Measurements from ENCODE around the gene PDZRN3. TPM values are rescaled to one million over a fixed set of nuclear protein-coding genes. Genes with fewer than 3 reads are reported as not detected.

PDZRN3 gene
- total and polyA plus RNA-seq, 3 donors from 2014 or later: 15.8 to 30.8 (median 23.1) TPM

- 63 to 67% methylated on average over 2 of the region's 2 CpGs for WGBS, 2 donors
- Histone ChIP-seq H3K4me1 (peaks cover 17% of the 10 kb centered on the region), H3K4me3 (no peak overlapping the region), H3K36me3 (ENCODE audit: low read depth, missing control alignments) (no peaks in the 10 kb centered on the region), H3K9me3 (no peaks in the 10 kb centered on the region), H3K27me3 (no peaks in the 10 kb centered on the region), H3K27ac (no peak overlapping the region)
- intact Hi-C loops (cut with DNase I; ENCODE audit: low total_unique reads): no loop called here
- TF ChIP-seq CTCF (IDR thresholded peaks at IDR 0.05): no peak
- no peak for TF ChIP-seq POLR2A (IDR thresholded peaks at IDR 0.05)
- no peak for DNase-seq
Measured at GRCh38 chr3:73555076-73555475, 69.7 kb downstream of the PDZRN3 start.

GRCh38 chr3:73552700-73553099, 72.0 kb downstream of the PDZRN3 start:
- H3K27ac ChIP-seq: no peak overlapping the region
- H3K4me1 ChIP-seq: peaks cover 9% of the 10 kb centered on the region

DNA sequence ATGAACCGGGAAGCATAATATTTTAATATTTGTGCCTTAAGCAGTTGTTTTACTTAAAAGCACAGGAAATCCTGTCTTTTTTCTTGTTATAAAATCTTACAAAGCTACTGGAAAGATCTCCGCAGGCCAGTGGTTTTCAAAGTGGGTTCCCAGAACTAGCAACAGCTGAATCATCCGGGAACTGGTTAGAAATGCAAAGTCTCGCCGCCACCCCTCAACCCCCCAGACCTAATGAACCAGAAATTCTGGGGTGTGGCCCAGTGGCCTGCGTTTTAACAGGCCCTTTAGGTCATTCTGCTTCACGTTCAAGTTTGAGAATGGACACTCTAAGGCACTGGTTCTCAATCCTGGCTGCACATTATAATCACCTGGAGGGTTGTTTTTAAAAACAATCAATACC, 74.7 kb downstream of the PDZRN3 start:
- no peak for DNase-seq
- H3K4me1 ChIP-seq: peaks cover 10% of the 10 kb centered on the region
- no peaks in the 10 kb centered on the region for H3K27me3 ChIP-seq
- intact Hi-C loops (cut with DNase I; ENCODE audit: low total_unique reads): no loop called here
- no peak overlapping the region for H3K4me3 ChIP-seq
- TF ChIP-seq POLR2A (IDR thresholded peaks at IDR 0.05) (no peak), CTCF (IDR thresholded peaks at IDR 0.05) (no peak)
- H3K27ac ChIP-seq: no peak overlapping the region
- no peaks in the 10 kb centered on the region for H3K9me3 ChIP-seq
- 78 to 85% methylated on average over 7 of the region's 7 CpGs for WGBS, 2 donors
- no peaks in the 10 kb centered on the region for H3K36me3 ChIP-seq (ENCODE audit: low read depth, missing control alignments)

More at GRCh38 chr3:73552700-73553099, 72.0 kb downstream of the PDZRN3 start:
- no peaks in the 10 kb centered on the region for H3K9me3 ChIP-seq
- no peak for DNase-seq
- H3K27me3 ChIP-seq: no peaks in the 10 kb centered on the region
- H3K4me3 ChIP-seq: no peak overlapping the region
- no peak for TF ChIP-seq CTCF (IDR thresholded peaks at IDR 0.05)
- no peak for TF ChIP-seq POLR2A (IDR thresholded peaks at IDR 0.05)
- 69 to 75% methylated on average over 4 of the region's 4 CpGs for WGBS, 2 donors
- intact Hi-C loops (cut with DNase I; ENCODE audit: low total_unique reads): no loop called here
- no peaks in the 10 kb centered on the region for H3K36me3 ChIP-seq (ENCODE audit: low read depth, missing control alignments)

- Histone ChIP-seq H3K4me1 (peaks cover 10% of the 10 kb centered on the region), H3K4me3 (no peak overlapping the region), H3K36me3 (ENCODE audit: low read depth, missing control alignments) (no peaks in the 10 kb centered on the region), H3K9me3 (no peaks in the 10 kb centered on the region), H3K27ac (no peak overlapping the region), H3K27me3 (no peaks in the 10 kb centered on the region)
- no peak for TF ChIP-seq POLR2A (IDR thresholded peaks at IDR 0.05)
- no peak for TF ChIP-seq CTCF (IDR thresholded peaks at IDR 0.05)
- WGBS, 2 donors: 94% methylated on average over 9 of the region's 9 CpGs
- intact Hi-C loops (cut with DNase I; ENCODE audit: low total_unique reads): no loop called here
- no peak for DNase-seq
Measured at GRCh38 chr3:73549051-73549600, 75.6 kb downstream of the PDZRN3 start.

DNA sequence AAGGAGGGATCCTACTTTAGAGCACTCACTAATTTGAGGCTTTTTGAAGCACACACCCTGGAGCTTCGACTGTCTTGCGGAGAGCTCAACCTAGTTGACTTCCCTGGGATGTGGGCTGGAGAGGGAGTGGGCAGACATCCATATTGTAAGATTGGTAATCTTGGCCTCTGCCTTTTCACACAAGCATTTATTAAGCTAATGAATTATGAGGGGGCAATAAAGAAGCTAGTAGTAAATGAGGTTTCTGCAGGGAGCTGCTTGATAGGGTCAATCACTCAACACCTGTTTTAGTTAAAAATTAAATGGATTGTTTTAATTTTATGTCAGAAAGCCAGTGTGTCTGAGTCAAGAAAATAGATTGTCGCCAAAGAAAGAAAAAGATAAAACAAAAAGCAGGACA, 76.3 kb downstream of the PDZRN3 start:
- no peaks in the 10 kb centered on the region for H3K27me3 ChIP-seq
- no peaks in the 10 kb centered on the region for H3K9me3 ChIP-seq
- H3K36me3 ChIP-seq (ENCODE audit: low read depth, missing control alignments): no peaks in the 10 kb centered on the region
- H3K4me3 ChIP-seq: no peak overlapping the region
- peaks cover 10% of the 10 kb centered on the region for H3K4me1 ChIP-seq
- intact Hi-C loops (cut with DNase I; ENCODE audit: low total_unique reads): no loop called here
- no peak overlapping the region for H3K27ac ChIP-seq
- DNase-seq: no peak
- 78 to 79% methylated on average over 3 of the region's 3 CpGs for WGBS, 2 donors
- no peak for TF ChIP-seq POLR2A (IDR thresholded peaks at IDR 0.05)
- TF ChIP-seq CTCF (IDR thresholded peaks at IDR 0.05): no peak
